K562 (cell line): ENCODE results near the gene MICU1. TPM values are rescaled to one million over a fixed set of nuclear protein-coding genes. Genes with fewer than 3 reads are reported as not detected.

Experiments
- CC2D1A ChIP-seq: fragments of 450-650 bp; IDR thresholded peaks from 2 replicates; pipeline ENCODE4 v1.6.1; 2017; ENCODE audit warnings: mild to moderate bottlenecking
- CHD4 ChIP-seq: fragments of 200-600 bp; sonication (generic); IDR thresholded peaks from 3 replicates; pipeline ENCODE4 v1.6.1; 2012; ENCODE audit warnings: low read depth, mild to moderate bottlenecking, mixed read lengths, low read length, inconsistent platforms; ENCODE audit not compliant: insufficient read depth, insufficient replicate concordance, poor library complexity, severe bottlenecking
- DIDO1 ChIP-seq: fragments of 450-650 bp; IDR thresholded peaks from 2 replicates; pipeline ENCODE4 v1.6.1; 2016; ENCODE audit warnings: low read depth, missing biosample characterization, missing genetic modification characterization
- E2F5 ChIP-seq: sonication (generic); formaldehyde crosslinking; IDR thresholded peaks from 2 replicates; pipeline ENCODE4 v1.8.0; 2022; ENCODE audit warnings: mild to moderate bottlenecking, missing genetic modification reagents
- FOXK2 ChIP-seq, 2 experiments: fragments of 450-650 bp; IDR thresholded peaks in 1 of 2; conservative IDR thresholded peaks in 1 of 2; 2 replicates each; pipeline ENCODE4 v1.6.1; 2016; ENCODE audit warnings: low read depth in 2 of 2, mild to moderate bottlenecking in 1 of 2
- HOMEZ ChIP-seq: fragments of 250-450 bp; sonication (Bioruptor Pico); IDR thresholded peaks from 2 replicates; pipeline ENCODE4 v1.4.0; 2020; ENCODE audit warnings: mild to moderate bottlenecking, moderate library complexity
- MCM3 ChIP-seq: fragments of 450-650 bp; IDR thresholded peaks from 2 replicates; pipeline ENCODE4 v1.6.1; 2016
- PHF20 ChIP-seq: fragments of 450-650 bp; IDR thresholded peaks from 2 replicates; pipeline ENCODE4 v1.6.1; 2018; ENCODE audit not compliant: partially characterized antibody
- PRDM10 ChIP-seq: fragments of 450-650 bp; IDR thresholded peaks from 2 replicates; pipeline ENCODE4 v1.6.1; 2018; ENCODE audit not compliant: partially characterized antibody
- SOX6 ChIP-seq: fragments of 450-650 bp; IDR thresholded peaks from 2 replicates; pipeline ENCODE4 v1.6.1; 2014; ENCODE audit warnings: mild to moderate bottlenecking
- SRF ChIP-seq, 2 experiments: fragments of 250-450, 450-650 bp in 1 of 2; sonication (Bioruptor Pico) in 1 of 2; sonication (generic) in 1 of 2; formaldehyde crosslinking; IDR thresholded peaks; 2 replicates each; pipeline versions ENCODE4 v1.5.0 to v1.5.1; 2020 to 2022; ENCODE audit warnings: mild to moderate bottlenecking in 1 of 2, missing genetic modification reagents in 1 of 2
- TEAD4 ChIP-seq, 2 experiments: sonication (generic) in 1 of 2; formaldehyde crosslinking in 1 of 2; IDR thresholded peaks; 2 replicates each; pipeline versions ENCODE4 v1.6.1 to v1.8.0; 2012 to 2022; ENCODE audit warnings: borderline replicate concordance in 1 of 2, inconsistent platforms in 1 of 2, low read length in 1 of 2, mild to moderate bottlenecking in 1 of 2, missing genetic modification reagents in 1 of 2
- ZBTB49 ChIP-seq: sonication (generic); formaldehyde crosslinking; IDR thresholded peaks from 2 replicates; pipeline ENCODE4 v1.8.0; 2022; ENCODE audit warnings: missing genetic modification reagents, mild to moderate bottlenecking, borderline replicate concordance
- ZNF197 ChIP-seq: fragments of 200-800 bp; sonication (Bioruptor generic); IDR thresholded peaks from 2 replicates; pipeline ENCODE4 v1.6.1; 2016; ENCODE audit warnings: low read depth, missing genetic modification characterization, missing compliant biosample characterization
- ZNF764 ChIP-seq: fragments of 250-450 bp; sonication (Bioruptor Pico); IDR thresholded peaks from 2 replicates; pipeline ENCODE4 v1.4.0; 2020; ENCODE audit warnings: low read depth, mild to moderate bottlenecking, moderate library complexity
- polyA plus RNA-seq, 8 experiments: library from polyadenylated mRNA; depleted of rRNA in 4 of 8; stranded (reverse) in 5 of 8; unstranded in 3 of 8; fragments of >200 nt; fragmentation: Nextera tagmentation in 2 of 8; fragmentation: Illumina TruSeq in 1 of 8; extraction: Ambion mirVana in 2 of 8; extraction: Trizol in 1 of 8; gene quantifications; 2 replicates each; pipeline versions ENCODE4 v1.2.1 to v1.2.3, GENCODE V29; 2011 to 2014; ENCODE audit warnings: inconsistent platforms in 1 of 8, missing spikeins in 1 of 8
- total RNA-seq, 7 experiments: library from RNA; depleted of rRNA in 6 of 7; stranded (reverse); fragments of >200 nt in 6 of 7; fragmentation: Illumina TruSeq in 2 of 7; extraction: Trizol in 2 of 7; gene quantifications; 2 replicates each; pipeline versions ENCODE4 v1.2.1 to v1.2.3, GENCODE V29; 2011 to 2021; ENCODE audit warnings: low replicate concordance in 1 of 7
- TF ChIP-seq, protein P1 (sequence below): fragments of 450-650 bp; IDR thresholded peaks from 2 replicates; pipeline ENCODE4 v1.6.1; 2016; ENCODE audit warnings: antibody characterized with exemption

The MICU1 gene
- total and polyA plus RNA-seq, 9 of the 15 experiments (the other 6 are each of a cell fraction or from before 2014, with no cell fraction given), result 29.3 to 76.8 (median 48.4) TPM

DNA sequence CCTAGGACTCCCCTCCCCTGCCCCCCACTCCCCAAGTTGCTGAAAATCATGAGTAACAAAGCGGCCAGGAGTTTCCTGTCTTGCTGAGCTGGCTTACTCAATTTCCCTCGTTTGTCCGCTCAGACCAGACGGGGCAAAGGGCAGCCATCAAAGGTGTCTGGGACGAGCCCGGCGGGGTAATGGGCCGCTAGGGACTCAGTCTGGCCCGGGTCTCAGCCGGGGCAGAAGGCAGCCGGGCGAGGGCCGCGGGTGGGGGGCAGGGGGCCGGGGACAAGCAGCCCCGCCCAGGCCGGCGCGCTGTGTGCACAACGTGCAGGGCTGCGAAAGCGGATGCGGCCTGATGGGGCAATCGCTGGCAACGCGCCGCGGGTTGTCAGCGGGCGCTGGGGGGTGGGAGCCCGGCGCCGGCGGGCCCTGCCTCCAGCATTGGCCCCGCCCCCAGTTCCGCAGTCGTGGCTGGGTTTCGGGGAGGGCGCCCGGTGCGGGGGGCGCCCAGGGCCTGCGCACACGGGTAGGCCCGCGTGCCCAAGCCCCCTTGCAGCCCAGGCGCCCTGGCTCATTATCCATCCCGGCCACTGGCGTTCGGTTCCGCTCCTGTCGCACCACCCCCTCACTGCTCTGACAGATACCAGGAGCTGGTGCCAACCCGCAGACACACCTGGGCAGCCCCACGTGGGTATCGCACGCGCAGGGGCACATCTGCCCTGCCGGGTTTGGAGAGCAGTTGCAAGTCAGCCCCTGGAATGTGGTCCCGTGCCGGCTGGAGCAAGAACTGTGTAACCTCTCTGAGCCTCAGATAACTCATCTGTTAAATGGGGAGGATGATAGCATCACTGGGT is 306.2 kb downstream of the MICU1 start (continued):
- TF ChIP-seq ZBTB49 (no peak), PHF20 (no peak), MCM3 (no peak), PRDM10 (no peak), ZNF197 (CRISPR knock-in tag) (no peak), E2F5 (CRISPR knock-in tag) (no peak), CHD4 (no peak), DIDO1 (tag) (no peak), SRF (CRISPR knock-in tag; IDR thresholded peaks at IDR 0.05) (peak in 1 of 2 experiments; percentile 5; a peak in 1 of 4 replicates), CC2D1A (no peak), HOMEZ (CRISPR knock-in tag) (0 out of 2 replicates have a peak, but pooled peaks have one; percentile 62), TEAD4 (IDR thresholded peaks at IDR 0.05; ENCODE audit: low read length) (peak; percentile 67), TEAD4 (CRISPR knock-in tag; IDR thresholded peaks at IDR 0.05; ENCODE audit: borderline replicate concordance) (no peak), FOXK2 (conservative IDR thresholded peaks at IDR 0.05 in 1 of 2, IDR thresholded peaks at IDR 0.05 in 1 of 2; ENCODE audit: low read depth in 2 of 2) (no peak), SOX6 (peak; percentile 60), ZNF764 (no peak)
- TF ChIP-seq, protein P1, sequence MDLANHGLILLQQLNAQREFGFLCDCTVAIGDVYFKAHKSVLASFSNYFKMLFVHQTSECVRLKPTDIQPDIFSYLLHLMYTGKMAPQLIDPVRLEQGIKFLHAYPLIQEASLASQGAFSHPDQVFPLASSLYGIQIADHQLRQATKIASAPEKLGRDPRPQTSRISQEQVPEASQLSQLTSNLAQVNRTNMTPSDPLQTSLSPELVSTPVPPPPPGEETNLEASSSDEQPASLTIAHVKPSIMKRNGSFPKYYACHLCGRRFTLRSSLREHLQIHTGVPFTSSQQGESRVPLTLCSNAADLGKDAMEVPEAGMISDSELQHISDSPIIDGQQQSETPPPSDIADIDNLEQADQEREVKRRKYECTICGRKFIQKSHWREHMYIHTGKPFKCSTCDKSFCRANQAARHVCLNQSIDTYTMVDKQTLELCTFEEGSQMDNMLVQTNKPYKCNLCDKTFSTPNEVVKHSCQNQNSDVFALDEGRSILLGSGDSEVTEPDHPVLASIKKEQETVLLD, result peak; percentile 55
